ENCODE results near the gene PDCD4. TPM values are rescaled to one million over a fixed set of nuclear protein-coding genes. Genes with fewer than 3 reads are reported as not detected.

PDCD4 gene
- total and polyA plus RNA-seq, 9 of the 15 experiments (the other 6 are each of a cell fraction or from before 2014, with no cell fraction given) = 12.9 to 44.1 (median 33.7) TPM

DNA sequence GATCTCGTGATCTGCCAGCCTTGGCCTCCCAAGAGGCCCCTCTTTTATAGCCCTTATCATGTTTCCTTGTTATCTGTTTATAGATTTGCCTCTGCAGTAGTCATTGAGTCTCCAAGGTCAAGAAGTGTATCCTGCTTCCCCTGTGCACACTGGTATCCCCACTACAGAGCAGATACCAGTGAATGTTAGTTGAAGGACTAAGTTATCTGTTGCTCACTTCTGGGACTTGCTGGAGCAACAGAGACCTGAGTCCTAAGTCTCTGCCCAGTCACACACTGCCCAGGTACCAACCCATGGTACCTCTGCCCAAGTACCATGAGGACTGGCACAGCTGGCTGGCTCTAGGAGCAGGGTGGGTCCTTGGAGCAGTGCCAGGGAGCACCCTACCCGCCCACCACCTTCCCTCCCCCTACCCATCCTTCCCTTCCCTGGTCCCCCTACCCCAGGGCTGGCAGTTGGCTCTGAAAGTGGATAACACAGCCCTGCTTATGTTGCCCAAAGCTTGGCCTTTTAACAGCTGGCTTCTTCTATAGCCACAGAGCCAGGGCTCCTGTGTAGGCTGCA, 26.5 kb upstream of the PDCD4 start:
- Histone ChIP-seq H3K9ac (ENCODE audit: insufficient read depth in 1 of 2, low read depth in 2 of 2, low read length in 2 of 2) (no peak overlapping the region), H3K9me3 (replicated peaks; ENCODE audit: control insufficient read depth, insufficient read depth, low read depth, low read length) (no peaks in the 10 kb centered on the region), H3K27ac (ENCODE audit: extremely low read depth, low read depth, low read length) (no peak overlapping the region), H3K27me3 (ENCODE audit: control insufficient read depth in 2 of 2, insufficient read depth in 2 of 2, low read length in 2 of 2) (no peaks in the 10 kb centered on the region), H2AFZ (ENCODE audit: low read depth, low read length) (no peak overlapping the region), H3K4me3 (no peak overlapping the region), H3K79me2 (ENCODE audit: control insufficient read depth, insufficient read depth, low read length) (no peaks in the 10 kb centered on the region), H3K4me1 (replicated peaks in 1 of 2; ENCODE audit: control insufficient read depth in 2 of 2, insufficient read depth in 2 of 2, low read length in 2 of 2) (peaks cover 0 to 6% of the 10 kb centered on the region in 2 experiments; a peak in 1 of 5 replicates), H3K36me3 (ENCODE audit: control insufficient read depth, insufficient read depth, low read length) (no peaks in the 10 kb centered on the region; the same call in 2 of the 3 replicates), H3K9me1 (ENCODE audit: control insufficient read depth, insufficient read depth, low read length) (no peaks in the 10 kb centered on the region), H4K20me1 (replicated peaks; ENCODE audit: control insufficient read depth, insufficient read depth, low read length) (no peaks in the 10 kb centered on the region), H3K4me2 (ENCODE audit: insufficient read depth, low read length) (no peak overlapping the region)
- in situ Hi-C loops (cut with MboI) = no loop called here
- WGBS (ENCODE audit: insufficient coverage, low coverage, missing lambda C conversion rate) = 75% methylated on average over 1 of the region's 2 CpGs
- ChIA-PET CTCF (ENCODE audit: low intra/inter-chr PET ratio) (no interaction called here), POLR2A (interaction anchor here (0.8 to 1.4 kb wide), 2 partner anchors 9 to 10 kb away, joined by 3 to 4 read pairs; no protein-coding TSS in a partner anchor)
- intact Hi-C loops (cut with micrococcal nuclease) = no loop called here
- FAIRE-seq (no peak), ATAC-seq (no peak), DNase-seq (ENCODE audit: extremely low read depth in 1 of 4, low spot score in 3 of 4) (no peak)
- no TSS peak for BruUV-seq (replicated peaks)
- TF ChIP-seq ZNF76 (CRISPR knock-in tag; IDR thresholded peaks at IDR 0.05; ENCODE audit: borderline replicate concordance) (no peak), RBM25 (IDR thresholded peaks at IDR 0.05; ENCODE audit: low read depth, low read length, severe bottlenecking) (no peak), CBFA2T3 (IDR thresholded peaks at IDR 0.05) (no peak), KDM2B (CRISPR knock-in tag; IDR thresholded peaks at IDR 0.05) (no peak), ZNF121 (CRISPR knock-in tag; conservative IDR thresholded peaks at IDR 0.05) (no peak), ZNF561 (CRISPR knock-in tag; conservative IDR thresholded peaks at IDR 0.05) (no peak)
- TF ChIP-seq, protein P1, sequence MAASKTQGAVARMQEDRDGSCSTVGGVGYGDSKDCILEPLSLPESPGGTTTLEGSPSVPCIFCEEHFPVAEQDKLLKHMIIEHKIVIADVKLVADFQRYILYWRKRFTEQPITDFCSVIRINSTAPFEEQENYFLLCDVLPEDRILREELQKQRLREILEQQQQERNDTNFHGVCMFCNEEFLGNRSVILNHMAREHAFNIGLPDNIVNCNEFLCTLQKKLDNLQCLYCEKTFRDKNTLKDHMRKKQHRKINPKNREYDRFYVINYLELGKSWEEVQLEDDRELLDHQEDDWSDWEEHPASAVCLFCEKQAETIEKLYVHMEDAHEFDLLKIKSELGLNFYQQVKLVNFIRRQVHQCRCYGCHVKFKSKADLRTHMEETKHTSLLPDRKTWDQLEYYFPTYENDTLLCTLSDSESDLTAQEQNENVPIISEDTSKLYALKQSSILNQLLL (CRISPR knock-in tag; IDR thresholded peaks at IDR 0.05; ENCODE audit: borderline replicate concordance) = no peak
- TF ChIP-seq, protein P2, sequence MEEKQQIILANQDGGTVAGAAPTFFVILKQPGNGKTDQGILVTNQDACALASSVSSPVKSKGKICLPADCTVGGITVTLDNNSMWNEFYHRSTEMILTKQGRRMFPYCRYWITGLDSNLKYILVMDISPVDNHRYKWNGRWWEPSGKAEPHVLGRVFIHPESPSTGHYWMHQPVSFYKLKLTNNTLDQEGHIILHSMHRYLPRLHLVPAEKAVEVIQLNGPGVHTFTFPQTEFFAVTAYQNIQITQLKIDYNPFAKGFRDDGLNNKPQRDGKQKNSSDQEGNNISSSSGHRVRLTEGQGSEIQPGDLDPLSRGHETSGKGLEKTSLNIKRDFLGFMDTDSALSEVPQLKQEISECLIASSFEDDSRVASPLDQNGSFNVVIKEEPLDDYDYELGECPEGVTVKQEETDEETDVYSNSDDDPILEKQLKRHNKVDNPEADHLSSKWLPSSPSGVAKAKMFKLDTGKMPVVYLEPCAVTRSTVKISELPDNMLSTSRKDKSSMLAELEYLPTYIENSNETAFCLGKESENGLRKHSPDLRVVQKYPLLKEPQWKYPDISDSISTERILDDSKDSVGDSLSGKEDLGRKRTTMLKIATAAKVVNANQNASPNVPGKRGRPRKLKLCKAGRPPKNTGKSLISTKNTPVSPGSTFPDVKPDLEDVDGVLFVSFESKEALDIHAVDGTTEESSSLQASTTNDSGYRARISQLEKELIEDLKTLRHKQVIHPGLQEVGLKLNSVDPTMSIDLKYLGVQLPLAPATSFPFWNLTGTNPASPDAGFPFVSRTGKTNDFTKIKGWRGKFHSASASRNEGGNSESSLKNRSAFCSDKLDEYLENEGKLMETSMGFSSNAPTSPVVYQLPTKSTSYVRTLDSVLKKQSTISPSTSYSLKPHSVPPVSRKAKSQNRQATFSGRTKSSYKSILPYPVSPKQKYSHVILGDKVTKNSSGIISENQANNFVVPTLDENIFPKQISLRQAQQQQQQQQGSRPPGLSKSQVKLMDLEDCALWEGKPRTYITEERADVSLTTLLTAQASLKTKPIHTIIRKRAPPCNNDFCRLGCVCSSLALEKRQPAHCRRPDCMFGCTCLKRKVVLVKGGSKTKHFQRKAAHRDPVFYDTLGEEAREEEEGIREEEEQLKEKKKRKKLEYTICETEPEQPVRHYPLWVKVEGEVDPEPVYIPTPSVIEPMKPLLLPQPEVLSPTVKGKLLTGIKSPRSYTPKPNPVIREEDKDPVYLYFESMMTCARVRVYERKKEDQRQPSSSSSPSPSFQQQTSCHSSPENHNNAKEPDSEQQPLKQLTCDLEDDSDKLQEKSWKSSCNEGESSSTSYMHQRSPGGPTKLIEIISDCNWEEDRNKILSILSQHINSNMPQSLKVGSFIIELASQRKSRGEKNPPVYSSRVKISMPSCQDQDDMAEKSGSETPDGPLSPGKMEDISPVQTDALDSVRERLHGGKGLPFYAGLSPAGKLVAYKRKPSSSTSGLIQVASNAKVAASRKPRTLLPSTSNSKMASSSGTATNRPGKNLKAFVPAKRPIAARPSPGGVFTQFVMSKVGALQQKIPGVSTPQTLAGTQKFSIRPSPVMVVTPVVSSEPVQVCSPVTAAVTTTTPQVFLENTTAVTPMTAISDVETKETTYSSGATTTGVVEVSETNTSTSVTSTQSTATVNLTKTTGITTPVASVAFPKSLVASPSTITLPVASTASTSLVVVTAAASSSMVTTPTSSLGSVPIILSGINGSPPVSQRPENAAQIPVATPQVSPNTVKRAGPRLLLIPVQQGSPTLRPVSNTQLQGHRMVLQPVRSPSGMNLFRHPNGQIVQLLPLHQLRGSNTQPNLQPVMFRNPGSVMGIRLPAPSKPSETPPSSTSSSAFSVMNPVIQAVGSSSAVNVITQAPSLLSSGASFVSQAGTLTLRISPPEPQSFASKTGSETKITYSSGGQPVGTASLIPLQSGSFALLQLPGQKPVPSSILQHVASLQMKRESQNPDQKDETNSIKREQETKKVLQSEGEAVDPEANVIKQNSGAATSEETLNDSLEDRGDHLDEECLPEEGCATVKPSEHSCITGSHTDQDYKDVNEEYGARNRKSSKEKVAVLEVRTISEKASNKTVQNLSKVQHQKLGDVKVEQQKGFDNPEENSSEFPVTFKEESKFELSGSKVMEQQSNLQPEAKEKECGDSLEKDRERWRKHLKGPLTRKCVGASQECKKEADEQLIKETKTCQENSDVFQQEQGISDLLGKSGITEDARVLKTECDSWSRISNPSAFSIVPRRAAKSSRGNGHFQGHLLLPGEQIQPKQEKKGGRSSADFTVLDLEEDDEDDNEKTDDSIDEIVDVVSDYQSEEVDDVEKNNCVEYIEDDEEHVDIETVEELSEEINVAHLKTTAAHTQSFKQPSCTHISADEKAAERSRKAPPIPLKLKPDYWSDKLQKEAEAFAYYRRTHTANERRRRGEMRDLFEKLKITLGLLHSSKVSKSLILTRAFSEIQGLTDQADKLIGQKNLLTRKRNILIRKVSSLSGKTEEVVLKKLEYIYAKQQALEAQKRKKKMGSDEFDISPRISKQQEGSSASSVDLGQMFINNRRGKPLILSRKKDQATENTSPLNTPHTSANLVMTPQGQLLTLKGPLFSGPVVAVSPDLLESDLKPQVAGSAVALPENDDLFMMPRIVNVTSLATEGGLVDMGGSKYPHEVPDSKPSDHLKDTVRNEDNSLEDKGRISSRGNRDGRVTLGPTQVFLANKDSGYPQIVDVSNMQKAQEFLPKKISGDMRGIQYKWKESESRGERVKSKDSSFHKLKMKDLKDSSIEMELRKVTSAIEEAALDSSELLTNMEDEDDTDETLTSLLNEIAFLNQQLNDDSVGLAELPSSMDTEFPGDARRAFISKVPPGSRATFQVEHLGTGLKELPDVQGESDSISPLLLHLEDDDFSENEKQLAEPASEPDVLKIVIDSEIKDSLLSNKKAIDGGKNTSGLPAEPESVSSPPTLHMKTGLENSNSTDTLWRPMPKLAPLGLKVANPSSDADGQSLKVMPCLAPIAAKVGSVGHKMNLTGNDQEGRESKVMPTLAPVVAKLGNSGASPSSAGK (IDR thresholded peaks at IDR 0.05) = no peak
- TF ChIP-seq, protein P3, sequence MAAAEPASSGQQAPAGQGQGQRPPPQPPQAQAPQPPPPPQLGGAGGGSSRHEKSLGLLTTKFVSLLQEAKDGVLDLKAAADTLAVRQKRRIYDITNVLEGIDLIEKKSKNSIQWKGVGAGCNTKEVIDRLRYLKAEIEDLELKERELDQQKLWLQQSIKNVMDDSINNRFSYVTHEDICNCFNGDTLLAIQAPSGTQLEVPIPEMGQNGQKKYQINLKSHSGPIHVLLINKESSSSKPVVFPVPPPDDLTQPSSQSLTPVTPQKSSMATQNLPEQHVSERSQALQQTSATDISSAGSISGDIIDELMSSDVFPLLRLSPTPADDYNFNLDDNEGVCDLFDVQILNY (CRISPR knock-in tag; IDR thresholded peaks at IDR 0.05) = no peak
